ENCODE data around the gene GP1BB. TPM values are rescaled to one million over a fixed set of nuclear protein-coding genes. Genes with fewer than 3 reads are reported as not detected.

The GP1BB gene
- total and polyA plus RNA-seq, 3 experiments from 2014 or later, result not detected

DNA sequence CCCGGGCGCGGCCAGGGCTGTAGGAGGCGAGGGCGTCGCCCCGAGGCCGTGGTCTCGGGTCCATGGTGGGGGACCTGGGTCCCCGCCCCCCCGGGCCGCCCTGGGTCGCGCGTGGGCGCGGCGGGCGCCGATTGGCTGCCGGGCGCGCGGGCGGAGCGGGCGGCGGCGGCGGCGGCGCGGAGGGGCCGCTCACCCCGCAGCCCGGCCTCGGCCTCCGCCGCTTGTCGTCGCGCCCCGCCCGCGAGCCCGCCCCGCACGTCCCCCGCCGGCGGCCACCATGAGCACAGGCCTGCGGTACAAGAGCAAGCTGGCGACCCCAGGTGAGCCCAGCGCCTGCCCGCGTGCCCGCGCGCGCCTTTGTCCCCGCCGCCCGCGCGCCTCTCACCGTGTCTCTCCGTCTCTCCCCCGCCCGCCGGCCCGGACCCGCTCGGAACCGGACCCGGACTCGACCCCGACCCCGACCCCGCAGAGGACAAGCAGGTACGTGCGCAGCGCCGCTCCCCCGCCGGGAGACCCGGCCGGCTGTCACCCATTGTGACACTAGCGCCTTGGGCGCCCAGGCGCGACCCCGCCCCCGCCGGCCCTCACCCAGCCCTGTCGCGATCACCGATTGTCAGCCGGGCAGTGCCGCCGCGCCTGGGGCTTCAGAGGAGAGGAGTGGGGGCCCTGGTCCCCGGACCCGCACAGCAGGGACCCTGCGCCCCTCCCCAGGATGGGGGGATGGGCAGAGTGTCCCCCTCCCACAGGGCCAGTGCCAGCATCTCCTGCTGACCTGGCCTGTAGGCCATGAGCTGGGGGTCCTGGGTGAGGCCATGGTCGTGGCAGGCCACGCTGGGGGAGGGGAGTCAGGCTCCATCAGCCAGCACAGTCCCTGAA, 8.8 kb upstream of the GP1BB start, which contains the start of gene SEPTIN5:
Gene SEPTIN5, plus strand, starts transcription at position 192 of the 876 bp plus-strand sequence. Its CDS starts 86 bp downstream, at position 278.
- POLR2A ChIA-PET, result no interaction called here
- Mint-ChIP-seq H3K4me1 (peaks cover 0 to 15% (median 7%) of the 10 kb centered on the region in 3 donors), H3K27me3 (peaks cover 16 to 27% of the 10 kb centered on the region in 2 donors), H3K4me3 (peak within 1 kb of the TSS; percentile 20 to 81 (median 66)), H3K27ac (no peak within 1 kb of the TSS), H3K9me3 (no peaks in the 10 kb centered on the region), H3K36me3 (no peaks in the 10 kb centered on the region)
- CTCF ChIA-PET, result no interaction called here
- peaks cover 1% of the 10 kb centered on the region for H3K36me3 ChIP-seq (ENCODE audit: insufficient read depth, low read length)
- DNase-seq, result no peak
- H3K27ac ChIP-seq (ENCODE audit: low read depth, low read length), result no peak within 1 kb of the TSS
- H3K4me1 ChIP-seq (ENCODE audit: insufficient read depth, low read length), result peaks cover 20% of the 10 kb centered on the region
- H3K27me3 ChIP-seq (ENCODE audit: insufficient read depth, low read length, poor library complexity, severe bottlenecking), result peaks cover 17% of the 10 kb centered on the region
- no peaks in the 10 kb centered on the region for H3K9me3 ChIP-seq (ENCODE audit: low read length)
- peak within 1 kb of the TSS; percentile 9 for H3K4me3 ChIP-seq (ENCODE audit: low read length)

- Histone ChIP-seq H3K27me3 (ENCODE audit: insufficient read depth, low read length, poor library complexity, severe bottlenecking) (peaks cover 17% of the 10 kb centered on the region), H3K36me3 (ENCODE audit: insufficient read depth, low read length) (peaks cover 7% of the 10 kb centered on the region), H3K4me3 (ENCODE audit: low read length) (peak overlapping the region; percentile 9), H3K27ac (ENCODE audit: low read depth, low read length) (no peak overlapping the region), H3K9me3 (ENCODE audit: low read length) (no peaks in the 10 kb centered on the region), H3K4me1 (ENCODE audit: insufficient read depth, low read length) (peaks cover 20% of the 10 kb centered on the region)
- POLR2A ChIA-PET, result no interaction called here
- DNase-seq, result no peak
- peak overlapping the region in 5 of 7 donors; percentile 36 to 57 (median 48) for H3K4me3 Mint-ChIP-seq
- H3K27me3 Mint-ChIP-seq, result peaks cover 17 to 35% of the 10 kb centered on the region in 2 donors
- CTCF ChIA-PET, result no interaction called here
- peaks cover 0 to 15% (median 7%) of the 10 kb centered on the region in 3 donors for H3K4me1 Mint-ChIP-seq
- H3K36me3 Mint-ChIP-seq, result no peaks in the 10 kb centered on the region
- H3K9me3 Mint-ChIP-seq, result no peaks in the 10 kb centered on the region
- no peak overlapping the region for H3K27ac Mint-ChIP-seq
Observed at GRCh38 chr22:19715188-19715930, 8.0 kb upstream of the GP1BB start.

- ChIA-PET POLR2A (no interaction called here), CTCF (interaction anchor here (1.5 kb wide), 1 partner anchor 14 kb away, joined by 4 read pairs; no protein-coding TSS in a partner anchor)
- H3K27ac Mint-ChIP-seq, result no peak overlapping the region
- DNase-seq, result no peak
- Histone ChIP-seq H3K4me1 (ENCODE audit: insufficient read depth, low read length) (peaks cover 20% of the 10 kb centered on the region), H3K27me3 (ENCODE audit: insufficient read depth, low read length, poor library complexity, severe bottlenecking) (peaks cover 17% of the 10 kb centered on the region), H3K4me3 (ENCODE audit: low read length) (no peak overlapping the region), H3K36me3 (ENCODE audit: insufficient read depth, low read length) (peaks cover 7% of the 10 kb centered on the region), H3K9me3 (ENCODE audit: low read length) (no peaks in the 10 kb centered on the region), H3K27ac (ENCODE audit: low read depth, low read length) (no peak overlapping the region)
- H3K27me3 Mint-ChIP-seq, result peaks cover 23 to 44% of the 10 kb centered on the region in 2 donors
- H3K9me3 Mint-ChIP-seq, result no peaks in the 10 kb centered on the region
- peaks cover 0 to 15% (median 7%) of the 10 kb centered on the region in 3 donors for H3K4me1 Mint-ChIP-seq
- no peaks in the 10 kb centered on the region for H3K36me3 Mint-ChIP-seq
- H3K4me3 Mint-ChIP-seq, result peak overlapping the region in 2 of 7 donors; percentile 19 to 84
Observed at GRCh38 chr22:19716041-19716828, 7.1 kb upstream of the GP1BB start.

DNA sequence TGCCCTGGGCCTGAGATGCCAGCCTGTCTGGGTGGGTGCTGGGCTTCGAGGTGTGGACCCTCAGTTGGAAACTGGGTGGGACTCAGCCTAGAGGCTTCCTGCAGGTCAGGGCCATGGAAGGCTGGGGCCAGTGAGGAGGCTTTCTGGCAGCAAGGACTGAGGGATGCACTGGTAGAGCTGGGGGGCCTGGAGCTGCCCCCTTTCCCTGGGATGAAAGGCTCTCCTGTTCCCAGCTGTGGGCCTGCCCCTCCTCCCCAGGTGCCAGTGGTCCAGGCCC, 6.6 kb upstream of the GP1BB start:
- peaks cover 17% of the 10 kb centered on the region for H3K27me3 ChIP-seq (ENCODE audit: insufficient read depth, low read length, poor library complexity, severe bottlenecking)
- H3K9me3 Mint-ChIP-seq, result no peaks in the 10 kb centered on the region
- no peak overlapping the region for H3K27ac Mint-ChIP-seq
- no peak overlapping the region for H3K27ac ChIP-seq (ENCODE audit: low read depth, low read length)
- peaks cover 23 to 50% of the 10 kb centered on the region in 2 donors for H3K27me3 Mint-ChIP-seq
- no peak overlapping the region for H3K4me3 ChIP-seq (ENCODE audit: low read length)
- DNase-seq, result no peak
- H3K4me1 Mint-ChIP-seq, result peaks cover 0 to 15% (median 7%) of the 10 kb centered on the region in 3 donors
- ChIA-PET CTCF (interaction anchor here (1.5 kb wide), 1 partner anchor 14 kb away, joined by 4 read pairs; no protein-coding TSS in a partner anchor), POLR2A (no interaction called here)
- H3K9me3 ChIP-seq (ENCODE audit: low read length), result no peaks in the 10 kb centered on the region
- no peaks in the 10 kb centered on the region for H3K36me3 Mint-ChIP-seq
- H3K36me3 ChIP-seq (ENCODE audit: insufficient read depth, low read length), result peaks cover 7% of the 10 kb centered on the region
- peaks cover 20% of the 10 kb centered on the region for H3K4me1 ChIP-seq (ENCODE audit: insufficient read depth, low read length)
- peak overlapping the region in 2 of 7 donors; percentile 41 to 84 for H3K4me3 Mint-ChIP-seq

DNA sequence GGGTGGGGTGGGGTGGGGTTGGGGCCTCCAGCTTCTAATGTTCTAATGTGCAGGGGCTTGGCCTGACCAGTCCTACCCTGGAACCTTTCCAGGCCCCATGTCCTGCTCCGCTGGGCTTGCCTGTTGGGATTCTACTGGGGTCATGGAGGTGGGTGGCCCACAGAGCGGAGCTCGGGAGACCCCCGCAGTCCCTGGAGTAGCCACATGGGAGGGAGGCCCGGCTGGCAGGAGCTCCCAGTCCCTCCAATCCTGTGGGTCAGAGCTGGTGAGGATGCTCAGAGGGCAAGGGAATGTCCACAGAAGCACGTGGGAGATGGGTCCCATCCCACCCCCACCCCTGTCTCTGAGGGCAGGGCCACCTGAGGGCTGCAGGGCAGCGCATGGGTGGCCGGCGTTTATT, 6.2 kb upstream of the GP1BB start:
- POLR2A ChIA-PET, result no interaction called here
- peaks cover 23 to 48% of the 10 kb centered on the region in 2 donors for H3K27me3 Mint-ChIP-seq
- Histone ChIP-seq H3K4me3 (ENCODE audit: low read length) (no peak overlapping the region), H3K4me1 (ENCODE audit: insufficient read depth, low read length) (peaks cover 20% of the 10 kb centered on the region), H3K27ac (ENCODE audit: low read depth, low read length) (no peak overlapping the region), H3K27me3 (ENCODE audit: insufficient read depth, low read length, poor library complexity, severe bottlenecking) (peaks cover 17% of the 10 kb centered on the region), H3K36me3 (ENCODE audit: insufficient read depth, low read length) (peaks cover 7% of the 10 kb centered on the region), H3K9me3 (ENCODE audit: low read length) (no peaks in the 10 kb centered on the region)
- H3K9me3 Mint-ChIP-seq, result no peaks in the 10 kb centered on the region
- no peak overlapping the region for H3K27ac Mint-ChIP-seq
- peaks cover 0 to 15% (median 7%) of the 10 kb centered on the region in 3 donors for H3K4me1 Mint-ChIP-seq
- no peaks in the 10 kb centered on the region for H3K36me3 Mint-ChIP-seq
- DNase-seq, result no peak
- H3K4me3 Mint-ChIP-seq, result peak overlapping the region in 2 of 7 donors; percentile 83 to 92
- CTCF ChIA-PET, result interaction anchor here (1.5 kb wide), 1 partner anchor 13 kb away, joined by 4 read pairs; no protein-coding TSS in a partner anchor

DNA sequence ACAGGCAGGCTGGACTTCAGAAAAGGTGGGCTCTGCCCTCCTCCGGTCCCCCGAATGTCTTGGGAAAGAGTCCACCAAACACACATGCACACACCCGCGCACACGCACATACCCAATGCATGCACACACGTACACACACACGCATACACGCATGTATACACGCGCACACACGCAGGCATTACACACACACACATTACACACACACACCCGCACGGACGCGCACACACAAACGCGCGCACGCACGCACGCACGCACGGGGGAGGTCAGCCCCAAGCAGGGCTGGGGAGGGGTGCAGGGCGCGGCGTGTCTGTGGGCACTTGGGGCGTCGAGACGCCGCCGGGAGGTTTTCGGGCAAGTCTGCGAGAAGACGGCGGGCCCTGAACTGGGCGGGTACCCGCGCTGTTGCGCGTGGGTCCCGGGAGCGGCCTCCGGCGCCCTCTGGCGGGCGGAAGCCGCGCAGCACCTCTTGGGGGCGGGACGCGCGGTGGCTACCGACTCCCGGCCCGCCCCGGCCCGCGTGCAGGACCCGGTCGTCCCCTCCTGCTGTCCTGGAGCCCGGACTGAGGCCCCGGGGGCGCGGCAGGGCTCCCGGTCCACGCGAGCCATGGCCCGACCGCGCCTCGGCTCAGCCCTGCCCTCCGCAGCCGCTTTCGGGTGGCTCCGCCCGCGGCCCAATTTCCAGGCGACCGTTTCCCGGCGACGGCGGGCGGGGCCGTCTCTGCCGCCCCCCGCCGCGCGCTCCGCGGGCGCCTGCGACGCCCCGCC, 5.5 kb upstream of the GP1BB start:
- peak; percentile 71 to 85 (median 76) for DNase-seq
- Mint-ChIP-seq H3K27ac (peak overlapping the region in 2 of 8 donors; percentile 49 to 50), H3K9me3 (no peaks in the 10 kb centered on the region), H3K4me1 (peaks cover 0 to 15% (median 9%) of the 10 kb centered on the region in 3 donors), H3K27me3 (peaks cover 23 to 47% of the 10 kb centered on the region in 2 donors), H3K4me3 (peak overlapping the region; percentile 44 to 92 (median 76)), H3K36me3 (no peaks in the 10 kb centered on the region)
- Histone ChIP-seq H3K9me3 (ENCODE audit: low read length) (no peaks in the 10 kb centered on the region), H3K4me1 (ENCODE audit: insufficient read depth, low read length) (peaks cover 23% of the 10 kb centered on the region), H3K4me3 (ENCODE audit: low read length) (peak overlapping the region; percentile 51), H3K36me3 (ENCODE audit: insufficient read depth, low read length) (peaks cover 7% of the 10 kb centered on the region), H3K27ac (ENCODE audit: low read depth, low read length) (peak overlapping the region; percentile 72), H3K27me3 (ENCODE audit: insufficient read depth, low read length, poor library complexity, severe bottlenecking) (peaks cover 17% of the 10 kb centered on the region)
- ChIA-PET CTCF (interaction anchor here (1.5 kb wide), 1 partner anchor 12 kb away, joined by 4 read pairs; no protein-coding TSS in a partner anchor), POLR2A (no interaction called here)

GRCh38 chr22:19718456-19719049, 4.8 kb upstream of the GP1BB start:
- Histone ChIP-seq H3K27me3 (ENCODE audit: insufficient read depth, low read length, poor library complexity, severe bottlenecking) (peaks cover 11% of the 10 kb centered on the region), H3K36me3 (ENCODE audit: insufficient read depth, low read length) (peaks cover 7% of the 10 kb centered on the region), H3K4me3 (ENCODE audit: low read length) (peak overlapping the region; percentile 51), H3K4me1 (ENCODE audit: insufficient read depth, low read length) (peaks cover 27% of the 10 kb centered on the region), H3K27ac (ENCODE audit: low read depth, low read length) (peak overlapping the region; percentile 72), H3K9me3 (ENCODE audit: low read length) (no peaks in the 10 kb centered on the region)
- Mint-ChIP-seq H3K4me1 (peaks cover 4 to 21% (median 12%) of the 10 kb centered on the region in 3 donors), H3K4me3 (no peak overlapping the region), H3K27ac (no peak overlapping the region), H3K36me3 (no peaks in the 10 kb centered on the region), H3K9me3 (no peaks in the 10 kb centered on the region), H3K27me3 (peaks cover 17 to 44% of the 10 kb centered on the region in 2 donors)
- POLR2A ChIA-PET, result no interaction called here
- no peak for DNase-seq
- CTCF ChIA-PET, result no interaction called here
